Adrenal gland (tissue), 19 donors: ENCODE results near the gene CLEC18C. TPM values are rescaled to one million over a fixed set of nuclear protein-coding genes. Genes with fewer than 3 reads are reported as not detected.
"Not testable (repeated sequence)": the region's sequence is repeated elsewhere in the genome, so short reads cannot be mapped to it uniquely, and the experiment has no call there.

Experiments
- DNase-seq, 7 donors: peaks; one replicate each; pipeline ENCODE4 v3.0.0-alpha.2; 2019 to 2020
- H3K27ac ChIP-seq, 5 donors: fragments of 200-600 bp; sonication (generic) in 4 of 5; 1 replicate in 3 of 5; 2 replicates in 2 of 5; pipeline versions ENCODE4 v1.5.1 to v1.8.0; 2016 to 2020; ENCODE audit warnings: mild to moderate bottlenecking in 1 of 5
- H3K27me3 ChIP-seq: fragments of 200-600 bp; 2 replicates; pipeline ENCODE4 v1.8.0; 2021
- H3K36me3 ChIP-seq, 2 donors: fragments of 200-600 bp; replicated peaks in 1 of 2; 1 replicate in 1 of 2; 2 replicates in 1 of 2; pipeline versions ENCODE4 v1.5.1 to v1.8.0; 2018 to 2022
- H3K4me1 ChIP-seq, 2 donors: fragments of 200-600 bp; replicated peaks in 1 of 2; 1 replicate in 1 of 2; 2 replicates in 1 of 2; pipeline versions ENCODE4 v1.5.1 to v1.8.0; 2018 to 2021
- H3K4me3 ChIP-seq, 4 donors: fragments of 200-600 bp; sonication (generic) in 3 of 4; one replicate each; pipeline ENCODE4 v1.5.1; 2016 to 2018
- H3K9me3 ChIP-seq, 3 donors: fragments of 200-600 bp; sonication (generic) in 1 of 3; replicated peaks in 1 of 3; 1 replicate in 2 of 3; 2 replicates in 1 of 3; pipeline versions ENCODE4 v1.5.1 to v1.8.0; 2016 to 2021
- WGBS, 4 donors: extraction: QIAGEN DNeasy Blood & Tissue Kit in 2 of 4; methylation state at CpG; one replicate each; pipeline versions ENCODE4 v1.1.5 to v1.1.7; 2013 to 2017; 5-methylcytosine and 5-hydroxymethylcytosine counted together
- intact Hi-C, 2 donors: fragments of 100-400 bp; cut with DNase I; formaldehyde crosslinking; loops; one replicate each; pipeline versions ENCODE4 v1.14.1 to v1.15.0; 2022 to 2023
- long read RNA-seq, 10 donors: library from polyadenylated mRNA in 3 of 10; unstranded in 2 of 10; stranded (forward) in 1 of 10; transcript quantifications; one replicate each; pipeline ENCODE4 v2.0.0 and lab custom pipeline, GENCODE V29; 2021 to 2026
- polyA plus RNA-seq, 3 donors: library from polyadenylated mRNA; stranded (reverse); fragments of 200-250 nt in 2 of 3; fragments of 350-450 nt in 1 of 3; fragmentation: Illumina TruSeq in 1 of 3; extraction: RNeasy Lipid Tissue Mini Kit (QIAGEN cat#74804) in 1 of 3; gene quantifications; one replicate each; pipeline ENCODE4 v1.2.3, GENCODE V29; 2013 to 2014
- total RNA-seq, 9 donors: library from RNA; depleted of rRNA in 4 of 9; stranded (reverse); fragments of >200 nt in 4 of 9; fragments of 120-200 nt in 1 of 9; fragmentation: NEBNext Ultra II Directional in 1 of 9; extraction: Animal tissue kit (Norgen Biotek cat#: 25700) in 1 of 9; gene quantifications; one replicate each; pipeline versions ENCODE4 v1.1.0 to v1.2.4, GENCODE V29; 2013 to 2023
- donor health status: healthy with polysubstance abuse.
- donor health status: Bipolar disorder and iron deficiency.
- donor health status: DM: yes; HTN: yes; CAD: no.
- donor health status: DM: no; HTN: no; CAD: no.
- donor health status: DM: no; HTN: no; CAD: no.
- donor health status: DM: yes; HTN: yes; CAD: no.

The CLEC18C gene
- total RNA-seq: 1 to 10 TPM in 3 of 9 donors, under 1 TPM in 3, not detected in 3; 0.25 to 2.9 (median 1.1) TPM
- polyA plus RNA-seq: 1 to 10 TPM in 1 of 3 donors, under 1 TPM in 2; 0.17 to 2.0 (median 0.26) TPM
- long read RNA-seq, donor 1: 0 reads
- long read RNA-seq, donor 2: 0 reads
- long read RNA-seq, donor 3: 0 reads
- long read RNA-seq, donor 4: 0 reads
- long read RNA-seq, donor 5: 0 reads
- long read RNA-seq, donor 6: 0 reads
- long read RNA-seq, donor 7: 0 reads
- long read RNA-seq, donor 8: 0 reads
- long read RNA-seq, donor 9: 0 reads
- long read RNA-seq, donor 10: 0 reads

DNA sequence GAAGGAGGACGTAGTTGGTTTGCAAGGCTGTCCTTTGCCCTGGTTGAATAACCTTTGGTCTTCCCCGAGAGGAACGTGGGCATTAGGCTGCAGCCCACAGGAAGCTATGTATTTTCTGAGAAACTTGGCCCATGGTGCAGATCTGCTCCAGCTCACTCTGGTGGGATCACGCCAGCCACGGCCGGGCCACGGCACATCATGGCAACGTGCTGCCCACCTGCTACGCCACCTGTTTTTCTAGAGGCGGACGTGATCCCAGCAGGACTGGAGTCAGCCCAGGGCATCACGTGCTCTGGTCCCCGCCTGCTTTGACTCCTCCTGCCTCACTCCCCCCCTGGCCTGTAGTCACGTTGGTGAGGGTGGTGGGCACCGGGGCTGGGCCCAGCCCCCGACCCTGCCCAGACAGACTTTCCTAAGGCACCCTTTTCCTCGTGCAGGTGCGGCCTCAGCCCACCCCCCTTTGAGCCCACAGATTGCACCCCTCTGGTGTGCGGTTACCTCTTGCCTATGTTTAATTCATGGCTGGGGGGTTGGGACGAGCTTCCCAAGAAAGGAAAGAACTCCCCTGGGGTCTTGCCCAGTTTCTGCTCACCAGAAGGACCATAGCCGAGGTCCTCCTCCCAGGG lies at the start of gene CLEC18C:
Gene CLEC18C (plus strand): TSS at position 576 of the 626 bp plus-strand sequence. CDS start 492 bp downstream, outside the sequence.
- intact Hi-C loops: not testable (repeated sequence)

DNA sequence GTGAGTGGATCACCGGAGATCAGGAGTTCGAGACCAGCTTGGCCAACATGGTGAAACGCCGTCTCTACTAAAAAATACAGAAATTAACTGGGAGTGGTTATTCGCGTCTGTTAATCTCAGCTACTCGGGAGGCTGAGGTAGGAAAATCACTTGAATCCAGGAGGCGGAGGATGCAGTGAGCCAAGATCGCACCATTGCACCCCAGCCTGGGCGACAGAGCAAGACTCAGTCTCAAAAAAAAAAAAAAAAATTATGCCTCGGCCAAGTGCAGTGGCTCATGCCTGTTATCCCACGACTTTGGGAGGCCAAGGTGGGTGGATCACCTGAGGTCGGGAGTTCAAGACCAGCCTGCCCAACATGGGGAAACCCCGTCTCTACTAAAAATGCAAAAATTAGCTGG lies 49.8 kb upstream of the CLEC18C start:
- H3K27me3 ChIP-seq, H3K4me1 ChIP-seq, H3K9me3 ChIP-seq, H3K4me3 ChIP-seq, H3K27ac ChIP-seq, intact Hi-C loops, DNase-seq: not testable (repeated sequence)
- H3K36me3 ChIP-seq: peaks cover 0 to 58% of the 10 kb centered on the region in 2 donors
- WGBS, 4 donors: 86 to 93% (median 90%) methylated on average over 14 of the region's 14 CpGs

More for the DNA sequence above, at the start of gene CLEC18C:
- not testable (repeated sequence) for H3K4me1 ChIP-seq, H3K4me3 ChIP-seq, H3K36me3 ChIP-seq, H3K27me3 ChIP-seq, H3K27ac ChIP-seq, H3K9me3 ChIP-seq, DNase-seq
- 80 to 82% (median 81%) methylated on average over 2 to 18 of the region's 21 CpGs; no CpG with 5 or more reads in 1 of the 4 donors for WGBS, 4 donors

DNA sequence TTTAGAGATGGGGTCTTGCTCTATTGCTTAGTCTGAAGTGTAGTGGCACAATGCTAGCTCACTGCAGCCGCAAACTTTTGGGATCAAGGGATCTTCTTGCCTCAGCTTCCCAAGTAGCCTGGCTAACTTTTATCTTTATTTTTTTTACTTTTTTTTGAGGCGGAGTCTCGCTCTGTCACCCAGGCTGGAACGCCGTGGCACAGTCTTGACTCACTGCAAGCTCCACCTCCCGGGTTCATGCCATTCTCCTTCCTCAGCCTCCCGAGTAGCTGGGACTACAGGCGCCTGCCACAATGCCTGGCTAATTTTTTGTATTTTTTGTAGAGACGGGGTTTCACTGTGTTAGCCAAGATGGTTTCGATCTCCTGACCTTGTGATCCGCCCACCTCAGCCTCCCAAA lies 47.4 kb upstream of the CLEC18C start:
- DNase-seq, H3K27ac ChIP-seq, H3K4me1 ChIP-seq, H3K9me3 ChIP-seq, intact Hi-C loops, H3K4me3 ChIP-seq, H3K27me3 ChIP-seq: not testable (repeated sequence)
- 84 to 97% (median 91%) methylated on average over 11 of the region's 11 CpGs for WGBS, 4 donors
- H3K36me3 ChIP-seq: peaks cover 0 to 78% of the 10 kb centered on the region in 2 donors

DNA sequence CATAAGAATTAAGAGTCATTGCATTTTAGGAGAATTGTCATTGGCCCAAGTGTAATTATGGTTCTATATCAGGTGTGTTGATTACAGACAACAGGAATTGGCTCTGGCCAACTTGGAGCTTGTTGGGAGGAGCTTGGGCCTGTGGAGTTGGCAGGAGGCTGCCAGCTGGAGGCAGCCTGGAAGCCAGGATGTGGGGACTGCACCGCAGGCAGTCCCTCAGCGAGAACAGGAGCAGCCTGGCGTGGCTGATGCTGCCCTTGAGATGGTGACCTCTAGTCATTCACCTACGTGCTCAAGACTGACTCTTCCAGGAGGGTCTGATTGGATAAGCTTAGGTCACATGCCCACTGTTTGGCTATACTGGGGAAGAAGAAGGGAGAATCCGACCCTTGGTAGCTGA lies 45.9 kb upstream of the CLEC18C start:
- intact Hi-C loops: not testable (repeated sequence)
- WGBS, 4 donors: 73 to 88% (median 83%) methylated on average over 5 of the region's 5 CpGs
- peaks cover 0 to 77% of the 10 kb centered on the region in 2 donors for H3K36me3 ChIP-seq

DNA sequence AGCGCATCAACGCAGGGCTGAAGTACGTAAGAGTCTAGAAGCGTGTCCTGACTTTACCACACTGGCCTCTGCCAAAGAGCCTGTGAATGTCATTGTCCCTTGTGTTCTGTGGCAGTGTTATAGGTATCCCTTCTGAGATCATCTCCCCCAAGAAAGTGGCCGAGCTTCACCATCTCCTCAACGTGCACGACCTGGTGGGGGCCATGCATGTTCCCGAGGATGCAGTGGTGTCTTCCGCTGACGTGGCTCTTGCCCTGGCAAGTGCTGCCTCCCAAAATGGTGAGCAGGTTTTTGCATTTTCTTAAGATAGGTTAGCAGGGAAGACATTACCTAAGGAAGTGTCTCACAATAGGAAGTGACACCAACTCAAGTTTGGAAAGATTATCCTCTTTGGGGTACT lies 44.7 kb upstream of the CLEC18C start:
- H3K36me3 ChIP-seq: peaks cover 0 to 77% of the 10 kb centered on the region in 2 donors
- H3K27ac ChIP-seq, H3K9me3 ChIP-seq, DNase-seq, intact Hi-C loops, H3K4me3 ChIP-seq, H3K27me3 ChIP-seq, H3K4me1 ChIP-seq: not testable (repeated sequence)
- 93 to 100% (median 94%) methylated on average over 1 to 6 of the region's 10 CpGs for WGBS, 4 donors

More for the DNA sequence above, 45.9 kb upstream of the CLEC18C start:
- H3K27me3 ChIP-seq, H3K27ac ChIP-seq, DNase-seq, H3K4me3 ChIP-seq, H3K4me1 ChIP-seq, H3K9me3 ChIP-seq: not testable (repeated sequence)

DNA sequence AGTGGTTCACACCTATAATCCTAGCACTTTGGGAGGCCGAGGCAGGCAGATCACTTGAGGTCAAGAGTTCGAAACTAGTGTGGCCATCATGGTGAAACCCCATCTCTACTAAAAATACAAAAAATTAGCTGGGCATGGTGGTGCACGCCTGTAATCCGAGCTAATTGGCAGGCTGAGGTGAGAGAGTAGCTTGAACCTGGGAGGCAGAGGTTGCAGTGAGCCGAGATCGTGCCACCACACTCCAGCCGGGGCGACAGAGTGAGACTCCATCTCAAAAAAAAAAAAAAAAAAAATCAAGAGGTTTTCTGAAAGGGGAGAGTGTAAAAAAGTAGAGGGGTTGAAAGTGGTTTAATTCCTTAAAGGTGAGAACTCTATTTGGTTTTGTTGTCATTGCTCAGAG lies 37.8 kb upstream of the CLEC18C start:
- H3K4me3 ChIP-seq, intact Hi-C loops, H3K27ac ChIP-seq, H3K9me3 ChIP-seq, H3K27me3 ChIP-seq, DNase-seq, H3K4me1 ChIP-seq: not testable (repeated sequence)
- peaks cover 0 to 85% of the 10 kb centered on the region in 2 donors for H3K36me3 ChIP-seq
- WGBS, 4 donors: 93 to 96% (median 95%) methylated on average over 8 of the region's 8 CpGs

DNA sequence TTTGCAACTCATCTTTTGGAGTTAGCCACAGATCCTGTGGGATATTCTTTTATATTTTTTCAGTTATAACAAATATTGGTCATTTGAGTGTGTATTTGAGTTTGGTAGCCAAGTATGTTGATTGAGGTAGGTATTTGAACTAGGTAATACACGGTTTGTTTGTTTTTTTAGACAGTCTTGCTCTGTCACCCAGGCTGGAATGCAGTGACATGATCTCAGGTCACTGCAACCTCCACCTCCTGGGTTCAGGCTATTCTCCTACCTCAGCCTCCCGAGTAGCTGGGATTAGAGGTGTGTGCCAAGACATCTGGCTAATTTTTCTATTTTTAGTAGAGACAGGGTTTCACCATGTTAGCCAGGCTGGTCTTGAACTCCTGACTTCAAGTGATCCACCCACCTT lies 37.0 kb upstream of the CLEC18C start:
- 63 to 83% (median 77%) methylated on average over 2 of the region's 2 CpGs for WGBS, 4 donors
- intact Hi-C loops: not testable (repeated sequence)

DNA sequence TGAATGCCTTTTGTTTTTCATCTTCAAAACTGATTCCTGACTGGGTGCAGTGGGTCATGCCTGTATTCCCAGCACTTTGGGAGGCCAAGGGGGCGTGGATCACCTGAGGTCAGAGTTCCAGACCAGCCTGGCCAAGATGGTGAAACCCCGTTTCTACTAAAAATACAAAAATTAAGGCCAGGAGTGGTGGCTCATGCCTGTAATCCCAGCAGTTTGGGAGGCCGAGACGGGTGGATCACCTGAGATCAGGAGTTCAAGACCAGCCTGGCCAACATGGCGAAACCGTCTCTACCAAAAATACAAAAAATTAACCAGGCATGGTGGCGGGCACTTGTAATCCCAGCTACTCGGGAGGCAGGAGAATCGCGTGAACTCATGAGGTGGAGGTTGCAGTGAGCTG lies 30.8 kb upstream of the CLEC18C start:
- WGBS, 4 donors: 84 to 95% (median 94%) methylated on average over 10 of the region's 10 CpGs
- DNase-seq, H3K27ac ChIP-seq, H3K4me1 ChIP-seq, intact Hi-C loops, H3K4me3 ChIP-seq, H3K27me3 ChIP-seq, H3K9me3 ChIP-seq: not testable (repeated sequence)
- peaks cover 0 to 76% of the 10 kb centered on the region in 2 donors for H3K36me3 ChIP-seq

More for the DNA sequence above, 37.0 kb upstream of the CLEC18C start:
- peaks cover 0 to 92% of the 10 kb centered on the region in 2 donors for H3K36me3 ChIP-seq
- not testable (repeated sequence) for H3K4me1 ChIP-seq, H3K27ac ChIP-seq, H3K4me3 ChIP-seq, DNase-seq, H3K27me3 ChIP-seq, H3K9me3 ChIP-seq

DNA sequence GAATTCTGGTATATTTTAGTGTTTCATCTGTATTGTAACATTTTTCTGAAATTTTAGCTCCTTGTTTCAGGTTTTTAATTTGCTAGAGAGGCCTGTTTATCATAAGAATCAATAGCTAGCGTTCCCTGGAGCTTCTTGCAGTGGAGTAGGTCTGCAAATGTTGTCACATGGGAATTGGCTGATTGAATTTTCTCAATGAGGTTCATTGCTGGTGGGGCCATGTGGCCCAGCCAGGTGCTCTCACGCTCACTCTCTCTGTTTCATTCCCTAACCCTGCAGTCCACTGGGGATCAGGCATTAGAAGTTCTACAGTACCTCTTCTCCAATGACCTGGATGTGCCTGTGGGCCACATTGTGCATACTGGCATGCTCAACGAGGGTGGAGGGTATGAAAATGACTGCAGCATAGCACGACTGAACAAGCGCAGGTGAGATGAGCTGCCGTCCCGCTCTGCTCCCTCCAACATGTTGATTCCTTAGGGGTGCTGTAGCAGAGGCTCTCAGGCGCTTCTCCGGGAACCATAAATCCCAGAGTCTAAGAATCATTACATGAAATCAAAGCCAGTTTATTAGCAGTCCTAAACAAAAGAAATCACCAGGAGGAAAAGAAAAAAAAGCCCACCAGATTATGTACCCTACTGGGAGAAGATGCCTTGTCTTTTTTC lies 30.2 kb upstream of the CLEC18C start:
- H3K4me1 ChIP-seq, H3K27me3 ChIP-seq, H3K9me3 ChIP-seq, DNase-seq, intact Hi-C loops, H3K4me3 ChIP-seq, H3K27ac ChIP-seq: not testable (repeated sequence)
- peaks cover 0 to 77% of the 10 kb centered on the region in 2 donors for H3K36me3 ChIP-seq
- 76 to 86% (median 77%) methylated on average over 8 to 9 of the region's 9 CpGs for WGBS, 4 donors

DNA sequence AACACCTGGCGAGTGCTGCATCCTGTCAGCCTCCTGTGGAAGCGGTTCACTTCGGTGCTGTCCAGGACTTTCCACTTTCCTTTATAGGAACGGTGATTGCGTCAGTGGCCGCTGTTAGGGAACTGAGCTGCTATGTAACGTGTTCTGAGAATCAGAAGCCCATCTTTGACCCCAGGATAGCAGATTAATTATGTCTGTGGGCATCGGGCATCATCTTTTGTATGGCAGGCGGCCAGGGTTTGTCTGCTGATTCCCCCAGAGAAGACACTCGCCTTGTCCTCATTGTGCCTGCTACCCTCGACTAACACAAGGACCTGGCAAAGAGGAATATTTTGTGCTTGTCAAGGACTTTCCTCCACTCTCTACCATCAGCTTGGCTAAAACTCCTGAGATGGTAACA lies 25.7 kb upstream of the CLEC18C start:
- H3K27ac ChIP-seq, H3K4me3 ChIP-seq, intact Hi-C loops, H3K27me3 ChIP-seq, H3K9me3 ChIP-seq, DNase-seq, H3K4me1 ChIP-seq: not testable (repeated sequence)
- peaks cover 0 to 69% of the 10 kb centered on the region in 2 donors for H3K36me3 ChIP-seq
- 65 to 82% (median 71%) methylated on average over 3 to 11 of the region's 11 CpGs for WGBS, 4 donors

DNA sequence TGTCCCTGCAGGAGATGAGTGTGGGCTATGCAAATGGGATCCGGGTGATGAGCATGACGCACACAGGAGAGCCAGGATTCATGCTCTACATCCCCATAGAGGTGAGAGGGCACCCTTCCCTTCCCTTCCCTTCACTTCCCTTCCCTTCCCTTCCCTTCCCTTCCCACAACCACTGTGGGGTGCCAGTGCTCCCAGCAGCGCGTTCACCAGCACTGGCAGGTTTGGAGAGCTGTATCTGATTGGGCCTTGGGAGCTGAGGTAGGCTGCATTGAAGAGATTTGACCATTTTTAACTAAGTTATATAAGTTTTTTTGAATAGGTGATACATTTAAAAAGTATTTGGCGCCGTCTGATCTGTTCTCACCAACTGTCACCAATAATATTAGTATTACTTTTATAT lies 25.1 kb upstream of the CLEC18C start:
- DNase-seq, H3K4me1 ChIP-seq, H3K27ac ChIP-seq, H3K27me3 ChIP-seq, H3K9me3 ChIP-seq, intact Hi-C loops, H3K4me3 ChIP-seq: not testable (repeated sequence)
- whole genome bisulfite sequencing, 4 donors: 92 to 98% (median 96%) methylated on average over 5 to 6 of the region's 6 CpGs
- H3K36me3 ChIP-seq: peaks cover 0 to 69% of the 10 kb centered on the region in 2 donors
